Endothelial cell of umbilical vein (primary cell): Measurements from ENCODE around the gene AMIGO2. TPM values are rescaled to one million over a fixed set of nuclear protein-coding genes. Genes with fewer than 3 reads are reported as not detected.

Source experiments
- BruUV-seq: library from RNA; stranded (reverse); fragments of 400-500 nt; replicated peaks from 2 replicates; lab custom pipeline; 2021; lab: Mats Ljungman, UMichigan
- CTCF ChIA-PET: fragments of 300-600, 350-600 bp; sonication (Branson Sonifier 250); formaldehyde crosslinking; loops from one replicate; lab custom pipeline; 2021; ENCODE audit warnings: antibody characterized with exemption, inconsistent platforms; lab: Charles Lee
- POLR2A ChIA-PET: fragments of 300-600, 350-600 bp; sonication (Branson Sonifier 250); formaldehyde crosslinking; loops from one replicate; lab custom pipeline; 2021; ENCODE audit warnings: antibody characterized with exemption, inconsistent platforms; lab: Charles Lee
- DNase-seq: peaks from one replicate; pipeline ENCODE4 v3.0.0-alpha.2; 2011; ENCODE audit warnings: low read depth, low spot score
- FAIRE-seq: peaks from 2 replicates; lab custom pipeline; 2011; peaks lifted over from hg19 to GRCh38; lab: Jason Lieb, UNC
- H2AFZ ChIP-seq: 2 replicates; pipeline ENCODE4 v1.6.0; 2012; ENCODE audit warnings: low read depth, low read length, control low read depth, inconsistent platforms
- H3K27ac ChIP-seq: 2 replicates; pipeline ENCODE4 v1.5.1; 2011; ENCODE audit warnings: low read depth, mild to moderate bottlenecking, control low read depth, low read length, moderate library complexity; ENCODE audit not compliant: insufficient read depth
- H3K27me3 ChIP-seq, 2 experiments: 2 replicates each; pipeline versions ENCODE4 v1.6.0 to v1.6.1; 2011; ENCODE audit warnings: low read length in 2 of 2, mixed read lengths in 1 of 2; ENCODE audit not compliant: control insufficient read depth in 2 of 2, insufficient read depth in 2 of 2
- H3K36me3 ChIP-seq, 2 experiments: 2 replicates in 1 of 2; 3 replicates in 1 of 2; pipeline ENCODE4 v1.5.1; 2011; ENCODE audit warnings: low read length in 2 of 2, mild to moderate bottlenecking in 1 of 2, moderate library complexity in 1 of 2; ENCODE audit not compliant: control insufficient read depth in 2 of 2, insufficient read depth in 2 of 2; ENCODE audit errors: extremely low read depth in 1 of 2
- H3K4me1 ChIP-seq: 3 replicates; pipeline ENCODE4 v1.5.1; 2011; ENCODE audit warnings: mild to moderate bottlenecking, low read length; ENCODE audit not compliant: control insufficient read depth, insufficient read depth; ENCODE audit errors: extremely low read depth
- H3K4me2 ChIP-seq: 2 replicates; pipeline ENCODE4 v1.6.1; 2011; ENCODE audit warnings: low read length, control low read depth, mixed read lengths; ENCODE audit not compliant: insufficient read depth
- H3K4me3 ChIP-seq, 3 experiments: fragments of 200-600 bp in 1 of 3; sonication (generic), shearing (Covaris generic) in 1 of 3; replicated peaks in 1 of 3; 2 replicates each; pipeline ENCODE4 v1.5.1; 2011 to 2016; ENCODE audit warnings: control low read depth in 3 of 3, low read length in 3 of 3, mild to moderate bottlenecking in 2 of 3, inconsistent platforms in 1 of 3, low read depth in 1 of 3, moderate library complexity in 1 of 3; ENCODE audit not compliant: insufficient read depth in 1 of 3
- H3K79me2 ChIP-seq: 2 replicates; pipeline ENCODE4 v1.6.0; 2012; ENCODE audit warnings: low read length, inconsistent platforms; ENCODE audit not compliant: control insufficient read depth, insufficient read depth
- H3K9ac ChIP-seq: replicated peaks from 2 replicates; pipeline ENCODE3; 2011; ENCODE audit warnings: low read length, control low read depth; ENCODE audit not compliant: insufficient read depth; ENCODE audit errors: extremely low read depth
- H3K9me1 ChIP-seq: replicated peaks from 3 replicates; pipeline ENCODE4 v1.6.0; 2011; ENCODE audit warnings: mild to moderate bottlenecking, low read length; ENCODE audit not compliant: control insufficient read depth, insufficient read depth; ENCODE audit errors: extremely low read depth
- H3K9me3 ChIP-seq: replicated peaks from 2 replicates; pipeline ENCODE4 v1.5.1; 2012; ENCODE audit warnings: low read length, inconsistent platforms; ENCODE audit not compliant: control insufficient read depth, insufficient read depth
- H4K20me1 ChIP-seq: replicated peaks from 2 replicates; pipeline ENCODE3; 2011; ENCODE audit warnings: mild to moderate bottlenecking, low read length; ENCODE audit not compliant: control insufficient read depth, insufficient read depth; ENCODE audit errors: extremely low read depth
- GATA2 ChIP-seq: IDR thresholded peaks from 2 replicates; pipeline ENCODE4 v1.7.0; 2011; ENCODE audit warnings: low read depth, mild to moderate bottlenecking, moderate library complexity, mixed read lengths, low read length; ENCODE audit not compliant: insufficient read length, insufficient read depth
- MYC ChIP-seq: IDR thresholded peaks from one replicate; pipeline ENCODE4 v1.6.1; 2011; ENCODE audit warnings: mild to moderate bottlenecking, low read depth, low read length
- POLR2A ChIP-seq: IDR thresholded peaks from 2 replicates; pipeline ENCODE4 v1.6.1; 2012; ENCODE audit warnings: low read depth, mild to moderate bottlenecking, control low read depth, low read length
- POLR2AphosphoS5 ChIP-seq: IDR thresholded peaks from 2 replicates; pipeline ENCODE4 v1.6.1; 2012; ENCODE audit warnings: low read depth, mild to moderate bottlenecking, control low read depth, low read length, moderate library complexity; ENCODE audit not compliant: insufficient read depth
- dilution Hi-C: fragments of 300-500 bp; cut with MboI; formaldehyde crosslinking; loops from one replicate; pipeline ENCODE4 v1.15.0; 2019; ENCODE audit warnings: low sequenced_read_pairs; ENCODE audit not compliant: extremely low pct_ligation_motif_present
- intact Hi-C: fragments of 100-400 bp; cut with micrococcal nuclease; formaldehyde crosslinking; loops from one replicate; pipeline ENCODE4 v1.10.0; 2022
- polyA plus RNA-seq, 4 experiments: library from polyadenylated mRNA; depleted of rRNA in 3 of 4; stranded (reverse) in 3 of 4; unstranded in 1 of 4; fragments of >200 nt; gene quantifications; 2 replicates each; pipeline versions ENCODE4 v1.2.1 to v1.2.3, GENCODE V29; 2011 to 2012; ENCODE audit warnings: missing spikeins in 1 of 4
- total RNA-seq: library from RNA; stranded (reverse); gene quantifications from 2 replicates; pipeline ENCODE4 v1.2.3, GENCODE V29; 2021
- TF ChIP-seq, protein P1 (sequence below), 2 donors: IDR thresholded peaks; 1 replicate in 1 of 2; 2 replicates in 1 of 2; pipeline ENCODE4 v1.5.1; 2011; ENCODE audit warnings: low read length in 2 of 2, mild to moderate bottlenecking in 2 of 2, moderate library complexity in 2 of 2, control low read depth in 1 of 2, inconsistent platforms in 1 of 2, low read depth in 1 of 2; ENCODE audit not compliant: insufficient read depth in 1 of 2; ENCODE audit errors: extremely low read depth in 1 of 2

AMIGO2 gene
- total and polyA plus RNA-seq, 2 donors (not counting 3 experiments of a cell fraction or from before 2014, with no cell fraction given), result 5.4 to 7.5 TPM

DNA sequence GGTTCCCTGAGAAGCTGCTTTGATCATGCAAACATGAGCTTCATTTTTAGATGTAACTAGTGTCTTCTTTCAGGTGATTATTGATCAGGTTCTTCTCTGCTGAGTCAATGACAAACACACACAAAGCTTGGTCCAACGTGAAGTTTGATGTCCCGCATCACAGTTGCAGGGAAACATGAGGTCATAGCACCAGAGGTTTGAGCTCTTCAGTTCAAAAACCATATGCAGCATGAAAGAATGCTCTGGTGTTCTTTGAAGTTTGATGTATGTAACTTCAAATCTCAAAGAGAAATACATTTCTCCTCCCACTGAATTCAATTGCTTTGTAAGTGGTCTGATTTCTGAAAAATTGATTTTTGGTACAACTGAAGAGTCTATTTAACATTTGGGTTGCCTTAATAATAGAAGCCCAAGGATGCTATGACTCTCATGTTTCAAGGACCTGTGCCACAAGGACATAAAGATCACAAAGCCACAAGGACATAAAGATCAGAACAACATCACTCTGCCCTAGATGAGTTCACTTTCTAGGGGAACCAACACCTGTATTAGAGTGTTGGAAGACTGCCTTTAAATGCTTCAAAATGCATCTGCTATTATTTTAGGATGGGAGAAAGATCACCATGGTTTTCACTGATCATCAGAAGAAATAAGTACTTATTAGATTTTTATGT is 31.1 kb upstream of the AMIGO2 start:
- Histone ChIP-seq H3K79me2 (no peaks in the 10 kb centered on the region), H3K9me3 (no peaks in the 10 kb centered on the region), H4K20me1 (no peaks in the 10 kb centered on the region), H3K36me3 (no peaks in the 10 kb centered on the region), H3K4me3 (no peak overlapping the region), H3K27ac (no peak overlapping the region), H3K4me1 (no peaks in the 10 kb centered on the region), H3K27me3 (no peaks in the 10 kb centered on the region), H3K4me2 (no peak overlapping the region), H3K9ac (no peak overlapping the region), H2AFZ (no peak overlapping the region), H3K9me1 (no peaks in the 10 kb centered on the region)
- POLR2A ChIA-PET, result no interaction called here
- DNase-seq (no peak), FAIRE-seq (peak; percentile 4)
- intact Hi-C loops (no loop called here), dilution Hi-C loops (no loop called here)
- no TSS peak for BruUV-seq
- TF ChIP-seq POLR2A (no peak), GATA2 (no peak), MYC (no peak)
- TF ChIP-seq, protein P1, sequence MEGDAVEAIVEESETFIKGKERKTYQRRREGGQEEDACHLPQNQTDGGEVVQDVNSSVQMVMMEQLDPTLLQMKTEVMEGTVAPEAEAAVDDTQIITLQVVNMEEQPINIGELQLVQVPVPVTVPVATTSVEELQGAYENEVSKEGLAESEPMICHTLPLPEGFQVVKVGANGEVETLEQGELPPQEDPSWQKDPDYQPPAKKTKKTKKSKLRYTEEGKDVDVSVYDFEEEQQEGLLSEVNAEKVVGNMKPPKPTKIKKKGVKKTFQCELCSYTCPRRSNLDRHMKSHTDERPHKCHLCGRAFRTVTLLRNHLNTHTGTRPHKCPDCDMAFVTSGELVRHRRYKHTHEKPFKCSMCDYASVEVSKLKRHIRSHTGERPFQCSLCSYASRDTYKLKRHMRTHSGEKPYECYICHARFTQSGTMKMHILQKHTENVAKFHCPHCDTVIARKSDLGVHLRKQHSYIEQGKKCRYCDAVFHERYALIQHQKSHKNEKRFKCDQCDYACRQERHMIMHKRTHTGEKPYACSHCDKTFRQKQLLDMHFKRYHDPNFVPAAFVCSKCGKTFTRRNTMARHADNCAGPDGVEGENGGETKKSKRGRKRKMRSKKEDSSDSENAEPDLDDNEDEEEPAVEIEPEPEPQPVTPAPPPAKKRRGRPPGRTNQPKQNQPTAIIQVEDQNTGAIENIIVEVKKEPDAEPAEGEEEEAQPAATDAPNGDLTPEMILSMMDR (IDR thresholded peaks at IDR 0.05; ENCODE audit: extremely low read depth in 1 of 2, insufficient read depth in 1 of 2, low read depth in 1 of 2, low read length in 2 of 2), result no peak
- CTCF ChIA-PET, result interaction anchor here (0.7 kb wide), 1 partner anchor 14 kb away, joined by 3 read pairs; no protein-coding TSS in a partner anchor

DNA sequence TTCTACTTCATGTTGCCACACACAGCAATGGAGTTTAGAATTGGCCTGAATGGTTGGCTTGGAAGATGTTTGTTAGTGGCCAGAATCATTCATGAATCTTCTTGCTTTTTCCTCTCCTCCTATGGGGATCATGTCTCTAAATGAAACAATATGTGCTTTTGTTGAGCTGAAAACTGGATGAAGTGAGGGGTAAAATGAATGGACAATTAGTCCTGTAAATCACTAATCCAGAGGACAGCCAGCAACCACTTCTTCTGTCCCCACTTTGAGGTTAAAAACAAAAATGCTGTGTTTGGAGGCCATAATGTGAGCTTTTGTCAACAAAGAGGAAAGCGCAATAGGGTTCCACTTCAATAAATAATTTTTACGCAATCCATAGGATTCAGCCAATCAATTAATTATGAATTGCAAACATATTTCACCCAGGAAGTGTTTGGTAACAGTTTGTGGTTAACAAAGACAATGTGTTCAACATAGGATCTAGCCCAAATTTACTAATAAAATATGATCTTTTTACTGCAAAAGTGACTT is 30.3 kb upstream of the AMIGO2 start:
- H3K27me3 ChIP-seq, result no peaks in the 10 kb centered on the region
- H3K79me2 ChIP-seq, result no peaks in the 10 kb centered on the region
- H3K4me2 ChIP-seq, result no peak overlapping the region
- H3K9ac ChIP-seq, result no peak overlapping the region
- H3K4me1 ChIP-seq, result no peaks in the 10 kb centered on the region
- no peak for TF ChIP-seq POLR2AphosphoS5
- no peak for TF ChIP-seq MYC
- TF ChIP-seq GATA2, result no peak
- intact Hi-C loops (no loop called here), dilution Hi-C loops (no loop called here)
- no TSS peak for BruUV-seq
- FAIRE-seq (no peak), DNase-seq (no peak)
- POLR2A ChIA-PET, result no interaction called here
- H2AFZ ChIP-seq, result no peak overlapping the region
- CTCF ChIA-PET, result no interaction called here
- H3K9me1 ChIP-seq, result no peaks in the 10 kb centered on the region
- H4K20me1 ChIP-seq, result no peaks in the 10 kb centered on the region
- H3K9me3 ChIP-seq, result no peaks in the 10 kb centered on the region
- H3K36me3 ChIP-seq, result no peaks in the 10 kb centered on the region
- H3K27ac ChIP-seq, result no peak overlapping the region
- no peak overlapping the region for H3K4me3 ChIP-seq
